ENCODE measurements around the gene ARSB.

- TF ChIP-seq CTCF (IDR thresholded peaks at IDR 0.05) (no peak), POLR2A (IDR thresholded peaks at IDR 0.05) (no peak)
Observed at GRCh38 chr5:78768781-78769380, 216.2 kb downstream of the ARSB start.

Measured in breast epithelium (tissue), 3 donors.